Activated naive CD4-positive, alpha-beta T cell (primary cell): ENCODE results near the gene NTM.
"Not testable (repeated sequence)": the region's sequence is repeated elsewhere in the genome, so short reads cannot be mapped to it uniquely, and the experiment has no call there.

Experiments
- DNase-seq, 4 experiments: peaks; one replicate each; lab custom pipeline; 2025; lab: John Stamatoyannopoulos, UW

NTM gene

GRCh38 chr11:131463649-131464425 lies 93.4 kb downstream of the NTM start:
- DNase-seq = no peak

- no peak for DNase-seq
Observed at GRCh38 chr11:131464461-131464860, 94.0 kb downstream of the NTM start.

GRCh38 chr11:131465039-131465438 lies 94.6 kb downstream of the NTM start:
- no peak for DNase-seq

GRCh38 chr11:131465746-131466145 lies 95.3 kb downstream of the NTM start:
- no peak for DNase-seq

- DNase-seq = no peak
Observed at GRCh38 chr11:131467645-131468394, 97.4 kb downstream of the NTM start.

GRCh38 chr11:131468565-131468964 lies 98.2 kb downstream of the NTM start:
- DNase-seq = no peak

- no peak for DNase-seq
Observed at GRCh38 chr11:131470216-131470925, 100.0 kb downstream of the NTM start.

GRCh38 chr11:131471976-131472375 lies 101.6 kb downstream of the NTM start:
- DNase-seq = no peak

GRCh38 chr11:131474947-131475346 lies 104.5 kb downstream of the NTM start:
- no peak for DNase-seq

- no peak for DNase-seq
Observed at GRCh38 chr11:131476266-131476665, 105.9 kb downstream of the NTM start.

GRCh38 chr11:131478341-131478740 lies 107.9 kb downstream of the NTM start:
- no peak for DNase-seq

- DNase-seq = no peak
Observed at GRCh38 chr11:131481303-131481702, 110.9 kb downstream of the NTM start.

GRCh38 chr11:131481971-131482370 lies 111.6 kb downstream of the NTM start:
- no peak for DNase-seq

GRCh38 chr11:131483453-131483852 lies 113.0 kb downstream of the NTM start:
- no peak for DNase-seq

- DNase-seq = no peak
Observed at GRCh38 chr11:131483877-131484276, 113.5 kb downstream of the NTM start.

GRCh38 chr11:131486100-131486499 lies 115.7 kb downstream of the NTM start:
- DNase-seq = no peak

- DNase-seq = no peak
Observed at GRCh38 chr11:131486937-131487635, 116.7 kb downstream of the NTM start.

- no peak for DNase-seq
Observed at GRCh38 chr11:131488238-131488637, 117.8 kb downstream of the NTM start.

GRCh38 chr11:131491503-131491902 lies 121.1 kb downstream of the NTM start:
- no peak for DNase-seq

- DNase-seq = no peak
Observed at GRCh38 chr11:131495423-131495822, 125.0 kb downstream of the NTM start.

- not testable (repeated sequence) for DNase-seq
Observed at GRCh38 chr11:131497686-131498085, 127.3 kb downstream of the NTM start.

GRCh38 chr11:131498631-131499160 lies 128.3 kb downstream of the NTM start:
- no peak for DNase-seq
